Panc1 (cell line): Measurements from ENCODE around the gene PXDN.

ENCODE experiments used
- POLR2AphosphoS5 ChIP-seq: IDR thresholded peaks from 2 replicates; pipeline ENCODE4 v1.6.1; 2012; ENCODE audit warnings: mild to moderate bottlenecking, low read depth, low read length, moderate library complexity
- TCF7L2 ChIP-seq: IDR thresholded peaks from 2 replicates; pipeline ENCODE4 v1.6.1; 2011; ENCODE audit warnings: mild to moderate bottlenecking, low read depth, low read length, inconsistent platforms
- TF ChIP-seq, protein P1 (sequence below): fragments of 450-650 bp; IDR thresholded peaks from 2 replicates; pipeline ENCODE4 v1.5.1; 2017; ENCODE audit warnings: mild to moderate bottlenecking
- TF ChIP-seq, protein P2 (sequence below), 2 experiments: IDR thresholded peaks; 2 replicates each; pipeline ENCODE4 v1.6.1; 2011 to 2012; ENCODE audit warnings: low read depth in 2 of 2, control low read depth in 1 of 2, low read length in 1 of 2, mild to moderate bottlenecking in 1 of 2, moderate library complexity in 1 of 2; ENCODE audit not compliant: insufficient read depth in 1 of 2

DNA sequence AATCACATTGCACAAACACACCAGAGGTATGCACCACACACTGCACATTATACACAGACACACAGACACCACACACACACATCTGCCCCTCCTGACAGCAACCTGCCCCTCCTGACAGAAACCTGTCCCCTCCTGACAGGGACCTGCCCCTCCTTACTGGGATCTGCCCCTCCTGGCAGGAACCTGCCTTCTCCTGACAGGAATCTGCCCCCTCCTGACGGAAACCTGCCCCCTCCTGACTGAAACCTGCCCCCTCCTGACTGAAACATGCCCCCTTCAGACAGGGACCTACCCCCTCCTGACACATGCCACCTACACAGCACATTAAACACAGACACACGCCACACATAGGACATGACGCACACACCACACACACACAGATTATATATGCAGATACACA, 88.9 kb downstream of the PXDN start:
- TF ChIP-seq, protein P1, sequence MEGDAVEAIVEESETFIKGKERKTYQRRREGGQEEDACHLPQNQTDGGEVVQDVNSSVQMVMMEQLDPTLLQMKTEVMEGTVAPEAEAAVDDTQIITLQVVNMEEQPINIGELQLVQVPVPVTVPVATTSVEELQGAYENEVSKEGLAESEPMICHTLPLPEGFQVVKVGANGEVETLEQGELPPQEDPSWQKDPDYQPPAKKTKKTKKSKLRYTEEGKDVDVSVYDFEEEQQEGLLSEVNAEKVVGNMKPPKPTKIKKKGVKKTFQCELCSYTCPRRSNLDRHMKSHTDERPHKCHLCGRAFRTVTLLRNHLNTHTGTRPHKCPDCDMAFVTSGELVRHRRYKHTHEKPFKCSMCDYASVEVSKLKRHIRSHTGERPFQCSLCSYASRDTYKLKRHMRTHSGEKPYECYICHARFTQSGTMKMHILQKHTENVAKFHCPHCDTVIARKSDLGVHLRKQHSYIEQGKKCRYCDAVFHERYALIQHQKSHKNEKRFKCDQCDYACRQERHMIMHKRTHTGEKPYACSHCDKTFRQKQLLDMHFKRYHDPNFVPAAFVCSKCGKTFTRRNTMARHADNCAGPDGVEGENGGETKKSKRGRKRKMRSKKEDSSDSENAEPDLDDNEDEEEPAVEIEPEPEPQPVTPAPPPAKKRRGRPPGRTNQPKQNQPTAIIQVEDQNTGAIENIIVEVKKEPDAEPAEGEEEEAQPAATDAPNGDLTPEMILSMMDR, result no peak
- no peak for TF ChIP-seq POLR2AphosphoS5
- TF ChIP-seq, protein P2, sequence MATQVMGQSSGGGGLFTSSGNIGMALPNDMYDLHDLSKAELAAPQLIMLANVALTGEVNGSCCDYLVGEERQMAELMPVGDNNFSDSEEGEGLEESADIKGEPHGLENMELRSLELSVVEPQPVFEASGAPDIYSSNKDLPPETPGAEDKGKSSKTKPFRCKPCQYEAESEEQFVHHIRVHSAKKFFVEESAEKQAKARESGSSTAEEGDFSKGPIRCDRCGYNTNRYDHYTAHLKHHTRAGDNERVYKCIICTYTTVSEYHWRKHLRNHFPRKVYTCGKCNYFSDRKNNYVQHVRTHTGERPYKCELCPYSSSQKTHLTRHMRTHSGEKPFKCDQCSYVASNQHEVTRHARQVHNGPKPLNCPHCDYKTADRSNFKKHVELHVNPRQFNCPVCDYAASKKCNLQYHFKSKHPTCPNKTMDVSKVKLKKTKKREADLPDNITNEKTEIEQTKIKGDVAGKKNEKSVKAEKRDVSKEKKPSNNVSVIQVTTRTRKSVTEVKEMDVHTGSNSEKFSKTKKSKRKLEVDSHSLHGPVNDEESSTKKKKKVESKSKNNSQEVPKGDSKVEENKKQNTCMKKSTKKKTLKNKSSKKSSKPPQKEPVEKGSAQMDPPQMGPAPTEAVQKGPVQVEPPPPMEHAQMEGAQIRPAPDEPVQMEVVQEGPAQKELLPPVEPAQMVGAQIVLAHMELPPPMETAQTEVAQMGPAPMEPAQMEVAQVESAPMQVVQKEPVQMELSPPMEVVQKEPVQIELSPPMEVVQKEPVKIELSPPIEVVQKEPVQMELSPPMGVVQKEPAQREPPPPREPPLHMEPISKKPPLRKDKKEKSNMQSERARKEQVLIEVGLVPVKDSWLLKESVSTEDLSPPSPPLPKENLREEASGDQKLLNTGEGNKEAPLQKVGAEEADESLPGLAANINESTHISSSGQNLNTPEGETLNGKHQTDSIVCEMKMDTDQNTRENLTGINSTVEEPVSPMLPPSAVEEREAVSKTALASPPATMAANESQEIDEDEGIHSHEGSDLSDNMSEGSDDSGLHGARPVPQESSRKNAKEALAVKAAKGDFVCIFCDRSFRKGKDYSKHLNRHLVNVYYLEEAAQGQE (IDR thresholded peaks at IDR 0.05; ENCODE audit: insufficient read depth in 1 of 2, low read depth in 2 of 2, low read length in 1 of 2), result no peak
- TF ChIP-seq TCF7L2, result no peak
